GM15510 (cell line): ENCODE data around the gene KIAA0586.

ENCODE experiments used
- POLR2A ChIP-seq: IDR thresholded peaks from 3 replicates; pipeline ENCODE4 v1.6.1; 2011; ENCODE audit warnings: borderline replicate concordance; ENCODE audit not compliant: insufficient read length; ENCODE audit errors: extremely low read depth

The KIAA0586 gene

GRCh38 chr14:58562141-58562540 lies 134.6 kb downstream of the KIAA0586 start:
- TF ChIP-seq POLR2A: no peak

GRCh38 chr14:58563978-58564377 lies 136.5 kb downstream of the KIAA0586 start:
- TF ChIP-seq POLR2A: no peak

GRCh38 chr14:58565832-58566231 lies 138.3 kb downstream of the KIAA0586 start:
- no peak for TF ChIP-seq POLR2A

- TF ChIP-seq POLR2A: no peak
Observed at GRCh38 chr14:58566979-58567378, 139.5 kb downstream of the KIAA0586 start.

- no peak for TF ChIP-seq POLR2A
Observed at GRCh38 chr14:58568322-58568721, 140.8 kb downstream of the KIAA0586 start.

GRCh38 chr14:58571256-58571655 lies 143.7 kb downstream of the KIAA0586 start:
- no peak for TF ChIP-seq POLR2A

GRCh38 chr14:58571769-58572472 lies 144.4 kb downstream of the KIAA0586 start:
- TF ChIP-seq POLR2A: no peak

GRCh38 chr14:58572473-58572853 lies 144.9 kb downstream of the KIAA0586 start:
- no peak for TF ChIP-seq POLR2A

- no peak for TF ChIP-seq POLR2A
Observed at GRCh38 chr14:58572863-58573262, 145.3 kb downstream of the KIAA0586 start.

GRCh38 chr14:58574623-58575022 lies 147.1 kb downstream of the KIAA0586 start:
- no peak for TF ChIP-seq POLR2A

GRCh38 chr14:58575956-58576355 lies 148.4 kb downstream of the KIAA0586 start:
- no peak for TF ChIP-seq POLR2A

- TF ChIP-seq POLR2A: no peak
Observed at GRCh38 chr14:58584383-58584782, 156.9 kb downstream of the KIAA0586 start.

GRCh38 chr14:58587271-58587670 lies 159.8 kb downstream of the KIAA0586 start:
- TF ChIP-seq POLR2A: no peak

- TF ChIP-seq POLR2A: no peak
Observed at GRCh38 chr14:58593977-58594376, 166.5 kb downstream of the KIAA0586 start.

- no peak for TF ChIP-seq POLR2A
Observed at GRCh38 chr14:58597041-58597440, 169.5 kb downstream of the KIAA0586 start.

GRCh38 chr14:58598028-58598803 lies 170.7 kb downstream of the KIAA0586 start:
- TF ChIP-seq POLR2A: no peak
